Esophagus muscularis mucosa (tissue), 4 donors: ENCODE measurements around the gene GSN. TPM values are rescaled to one million over a fixed set of nuclear protein-coding genes. Genes with fewer than 3 reads are reported as not detected.

Experiments used
- DNase-seq: peaks from one replicate; pipeline ENCODE4 v3.0.0-alpha.2; 2017; ENCODE audit errors: extremely low spot score
- H3K27ac ChIP-seq, 4 donors: fragments of 200-600 bp; sonication (generic); replicated peaks in 1 of 4; 1 replicate in 3 of 4; 2 replicates in 1 of 4; pipeline ENCODE4 v1.5.1; 2016 to 2019; ENCODE audit warnings: mild to moderate bottlenecking in 1 of 4
- H3K27me3 ChIP-seq, 4 donors: fragments of 200-600 bp; sonication (generic); one replicate each; pipeline versions ENCODE4 v1.5.1 to v1.6.0; 2016 to 2019
- H3K36me3 ChIP-seq, 4 donors: fragments of 200-600 bp; sonication (generic); one replicate each; pipeline ENCODE4 v1.5.1; 2016 to 2019
- H3K4me1 ChIP-seq, 4 donors: fragments of 200-600 bp; sonication (generic); one replicate each; pipeline ENCODE4 v1.5.1; 2016 to 2019
- H3K4me3 ChIP-seq, 4 donors: fragments of 200-600 bp; sonication (generic); 1 replicate in 2 of 4; 2 replicates in 2 of 4; pipeline ENCODE4 v1.5.1; 2016 to 2019; ENCODE audit warnings: mild to moderate bottlenecking in 4 of 4, moderate library complexity in 1 of 4
- H3K9me3 ChIP-seq, 4 donors: fragments of 200-600 bp; sonication (generic); 1 replicate in 3 of 4; 2 replicates in 1 of 4; pipeline ENCODE4 v1.5.1; 2016 to 2019
- CTCF ChIP-seq, 3 experiments: fragments of 200-600 bp in 2 of 3; fragments of 450-650 bp in 1 of 3; sonication (generic) in 2 of 3; IDR thresholded peaks; one replicate each; pipeline ENCODE4 v1.5.1; 2017 to 2019; ENCODE audit warnings: antibody characterized with exemption in 3 of 3, mild to moderate bottlenecking in 2 of 3, moderate library complexity in 1 of 3
- EP300 ChIP-seq: sonication (generic); formaldehyde crosslinking; IDR thresholded peaks from one replicate; pipeline ENCODE4 v1.6.1; 2017; ENCODE audit warnings: antibody characterized with exemption
- POLR2A ChIP-seq: fragments of 450-650 bp; IDR thresholded peaks from one replicate; pipeline ENCODE4 v1.6.1; 2017; ENCODE audit warnings: antibody characterized with exemption, moderate library complexity, mild to moderate bottlenecking, low read depth
- POLR2AphosphoS5 ChIP-seq, 2 donors: sonication (generic); formaldehyde crosslinking; IDR thresholded peaks; one replicate each; pipeline ENCODE4 v1.6.1; 2017; ENCODE audit warnings: antibody characterized with exemption in 2 of 2
- WGBS: methylation state at CpG from one replicate; pipeline ENCODE4 v1.1.5; 2018; 5-methylcytosine and 5-hydroxymethylcytosine counted together
- intact Hi-C: fragments of 100-400 bp; cut with DNase I; formaldehyde crosslinking; loops from one replicate; pipeline ENCODE4 v1.15.1; 2023
- total RNA-seq, 4 donors: library from RNA; depleted of rRNA; stranded (reverse); fragments of >200 nt; gene quantifications; one replicate each; pipeline versions ENCODE4 v1.1.0 to v1.2.1, GENCODE V29; 2016

Gene GSN
- total RNA-seq, 4 donors from 2014 or later, result 2,509 to 3,811 (median 3,170) TPM

GRCh38 chr9:121367306-121368137, 99.6 kb downstream of the GSN start:
- peaks cover 60 to 85% (median 80%) of the 10 kb centered on the region in 4 donors for H3K4me1 ChIP-seq
- intact Hi-C loops, result no loop called here
- peaks cover 0 to 13% (median 6%) of the 10 kb centered on the region in 4 donors for H3K36me3 ChIP-seq
- peak overlapping the region; percentile 94 to 97 (median 96) for H3K27ac ChIP-seq
- H3K4me3 ChIP-seq, result peak overlapping the region; percentile 74 to 87 (median 82)
- 25% methylated on average over 4 of the region's 4 CpGs for WGBS
- no peaks in the 10 kb centered on the region for H3K9me3 ChIP-seq
- DNase-seq, result no peak
- no peaks in the 10 kb centered on the region for H3K27me3 ChIP-seq
- no peak for TF ChIP-seq POLR2A
- no peak for TF ChIP-seq EP300
- TF ChIP-seq POLR2AphosphoS5 (IDR thresholded peaks at IDR 0.05), result peak in 1 of 2 donors; percentile 39
- TF ChIP-seq CTCF (IDR thresholded peaks at IDR 0.05), result no peak

GRCh38 chr9:121368138-121368522, 100.2 kb downstream of the GSN start:
- Histone ChIP-seq H3K9me3 (no peaks in the 10 kb centered on the region), H3K27ac (peak overlapping the region; percentile 94 to 97 (median 96)), H3K27me3 (no peaks in the 10 kb centered on the region), H3K4me1 (peaks cover 59 to 85% (median 80%) of the 10 kb centered on the region in 4 donors), H3K4me3 (peak overlapping the region; percentile 74 to 87 (median 82)), H3K36me3 (peaks cover 0 to 13% (median 6%) of the 10 kb centered on the region in 4 donors)
- intact Hi-C loops, result no loop called here
- DNase-seq, result no peak
- 43% methylated on average over 1 of the region's 1 CpG for WGBS
- no peak for TF ChIP-seq POLR2A
- no peak for TF ChIP-seq POLR2AphosphoS5 (IDR thresholded peaks at IDR 0.05)
- TF ChIP-seq CTCF (IDR thresholded peaks at IDR 0.05), result no peak
- no peak for TF ChIP-seq EP300

- intact Hi-C loops, result no loop called here
Measured at GRCh38 chr9:121368745-121369144, 100.8 kb downstream of the GSN start.

GRCh38 chr9:121369595-121370265, 101.8 kb downstream of the GSN start, which contains the start of gene STOM:
Gene STOM (minus strand): TSS chr9:121370250. CDS start chr9:121370187, 63 bp downstream.
- TF ChIP-seq EP300 (no peak), POLR2AphosphoS5 (IDR thresholded peaks at IDR 0.05) (peak; percentile 99 to 100), CTCF (IDR thresholded peaks at IDR 0.05) (peak in 1 of 3 experiments; percentile 6), POLR2A (peak; percentile 99)
- Histone ChIP-seq H3K4me3 (peak within 1 kb of the TSS; percentile 74 to 87 (median 82)), H3K27ac (peak within 1 kb of the TSS; percentile 94 to 97 (median 96)), H3K36me3 (peaks cover 0 to 13% (median 6%) of the 10 kb centered on the region in 4 donors), H3K27me3 (no peaks in the 10 kb centered on the region), H3K9me3 (no peaks in the 10 kb centered on the region), H3K4me1 (peaks cover 54 to 84% (median 77%) of the 10 kb centered on the region in 4 donors)
- DNase-seq, result peak; percentile 97
- WGBS, result under 1% methylated on average over 36 of the region's 52 CpGs
- intact Hi-C loops, result loop anchor here (5.0 kb wide), 1 partner anchor 102 kb away; the partner anchor contains the start of gene GSN

More at GRCh38 chr9:121368745-121369144, 100.8 kb downstream of the GSN start:
- H3K27me3 ChIP-seq, result no peaks in the 10 kb centered on the region
- no peak for DNase-seq
- WGBS, result 29% methylated on average over 8 of the region's 8 CpGs
- peak overlapping the region; percentile 94 to 97 (median 96) for H3K27ac ChIP-seq
- no peaks in the 10 kb centered on the region for H3K9me3 ChIP-seq
- peaks cover 59 to 85% (median 80%) of the 10 kb centered on the region in 4 donors for H3K4me1 ChIP-seq
- TF ChIP-seq POLR2A (no peak), EP300 (no peak), POLR2AphosphoS5 (IDR thresholded peaks at IDR 0.05) (no peak), CTCF (IDR thresholded peaks at IDR 0.05) (no peak)
- H3K4me3 ChIP-seq, result peak overlapping the region; percentile 74 to 87 (median 82)
- H3K36me3 ChIP-seq, result peaks cover 0 to 13% (median 6%) of the 10 kb centered on the region in 4 donors
